Liver (tissue), 9 donors: ENCODE results near the gene AKR1D1. TPM values are rescaled to one million over a fixed set of nuclear protein-coding genes. Genes with fewer than 3 reads are reported as not detected.

Experiments used
- DNase-seq: peaks from one replicate; pipeline ENCODE4 v3.0.0-alpha.2; 2017; ENCODE audit warnings: low spot score
- H3K27ac ChIP-seq, 2 donors: one replicate each; pipeline ENCODE4 v1.7.0; 2013; ENCODE audit warnings: inconsistent platforms in 2 of 2, low read length in 2 of 2, control low read depth in 1 of 2, low read depth in 1 of 2, mild to moderate bottlenecking in 1 of 2
- H3K27me3 ChIP-seq, 4 donors: one replicate each; pipeline versions ENCODE4 v1.6.1 to v1.7.0; 2013; ENCODE audit warnings: low read length in 3 of 4, inconsistent platforms in 1 of 4, mild to moderate bottlenecking in 1 of 4, moderate library complexity in 1 of 4; ENCODE audit not compliant: control insufficient read depth in 4 of 4, insufficient read depth in 4 of 4
- H3K36me3 ChIP-seq, 4 donors: one replicate each; pipeline versions ENCODE4 v1.6.1 to v1.7.0; 2013; ENCODE audit warnings: low read length in 3 of 4, mild to moderate bottlenecking in 3 of 4, low read depth in 1 of 4, moderate library complexity in 1 of 4; ENCODE audit not compliant: control insufficient read depth in 4 of 4, insufficient read depth in 3 of 4
- H3K4me1 ChIP-seq, 4 donors: one replicate each; pipeline versions ENCODE4 v1.6.1 to v1.7.0; 2013; ENCODE audit warnings: low read length in 3 of 4, mild to moderate bottlenecking in 3 of 4, moderate library complexity in 1 of 4; ENCODE audit not compliant: control insufficient read depth in 4 of 4, insufficient read depth in 4 of 4
- H3K4me3 ChIP-seq, 3 donors: one replicate each; pipeline versions ENCODE4 v1.6.1 to v1.7.0; 2013; ENCODE audit warnings: low read length in 3 of 3, control low read depth in 1 of 3, low read depth in 1 of 3, mild to moderate bottlenecking in 1 of 3
- H3K9ac ChIP-seq, 2 donors: one replicate each; pipeline ENCODE4 v1.7.0; 2013; ENCODE audit warnings: low read length in 2 of 2, mild to moderate bottlenecking in 2 of 2, moderate library complexity in 2 of 2, control low read depth in 1 of 2, low read depth in 1 of 2
- H3K9me3 ChIP-seq, 4 donors: one replicate each; pipeline versions ENCODE4 v1.6.1 to v1.7.0; 2013; ENCODE audit warnings: low read length in 3 of 4; ENCODE audit not compliant: control insufficient read depth in 4 of 4
- EGR1 ChIP-seq, 2 donors: IDR thresholded peaks; 2 replicates each; pipeline ENCODE4 v1.6.1; 2016 to 2018; ENCODE audit warnings: antibody characterized with exemption in 2 of 2, low read depth in 2 of 2
- FOXA1 ChIP-seq: IDR thresholded peaks from 2 replicates; pipeline ENCODE4 v1.6.1; 2016; ENCODE audit warnings: antibody characterized with exemption
- FOXA2 ChIP-seq: IDR thresholded peaks from 2 replicates; pipeline ENCODE4 v1.6.1; 2016; ENCODE audit warnings: antibody characterized with exemption
- GABPA ChIP-seq, 2 donors: IDR thresholded peaks in 1 of 2; conservative IDR thresholded peaks in 1 of 2; 2 replicates each; pipeline ENCODE4 v1.6.1; 2016; ENCODE audit warnings: antibody characterized with exemption in 2 of 2, mild to moderate bottlenecking in 1 of 2, moderate library complexity in 1 of 2
- HNF4A ChIP-seq, 2 donors: conservative IDR thresholded peaks; 2 replicates each; pipeline ENCODE4 v1.6.1; 2016; ENCODE audit warnings: antibody characterized with exemption in 2 of 2, mild to moderate bottlenecking in 2 of 2
- HNF4G ChIP-seq: IDR thresholded peaks from 2 replicates; pipeline ENCODE4 v1.6.1; 2016; ENCODE audit warnings: antibody characterized with exemption
- JUND ChIP-seq, 2 donors: IDR thresholded peaks; 2 replicates each; pipeline ENCODE4 v1.6.1; 2016; ENCODE audit warnings: antibody characterized with exemption in 2 of 2
- NR2F2 ChIP-seq: IDR thresholded peaks from 2 replicates; pipeline ENCODE4 v1.6.1; 2016; ENCODE audit warnings: antibody characterized with exemption
- RAD21 ChIP-seq, 2 donors: IDR thresholded peaks; 2 replicates each; pipeline ENCODE4 v1.6.1; 2016; ENCODE audit warnings: antibody characterized with exemption in 2 of 2, mild to moderate bottlenecking in 2 of 2
- RXRA ChIP-seq, 2 donors: IDR thresholded peaks; 2 replicates each; pipeline ENCODE4 v1.6.1; 2017 to 2018; ENCODE audit warnings: antibody characterized with exemption in 2 of 2, mild to moderate bottlenecking in 1 of 2
- SP1 ChIP-seq: IDR thresholded peaks from 2 replicates; pipeline ENCODE4 v1.6.1; 2018; ENCODE audit warnings: antibody characterized with exemption, mild to moderate bottlenecking
- TAF1 ChIP-seq: conservative IDR thresholded peaks from 2 replicates; pipeline ENCODE4 v1.6.1; 2016; ENCODE audit warnings: antibody characterized with exemption, mild to moderate bottlenecking
- YY1 ChIP-seq: IDR thresholded peaks from 2 replicates; pipeline ENCODE4 v1.6.1; 2016; ENCODE audit warnings: antibody characterized with exemption, mild to moderate bottlenecking
- WGBS: extraction: QIAGEN DNeasy Blood & Tissue Kit; methylation state at CpG from one replicate; pipeline ENCODE4 v1.1.7; 2013; 5-methylcytosine and 5-hydroxymethylcytosine counted together
- polyA plus RNA-seq, 2 donors: library from polyadenylated mRNA; stranded (reverse) in 1 of 2; unstranded in 1 of 2; fragments of 200-250 nt in 1 of 2; fragments of >200 nt in 1 of 2; fragmentation: Nextera tagmentation in 1 of 2; extraction: Ambion mirVana in 1 of 2; gene quantifications; one replicate each; pipeline versions ENCODE4 v1.2.1 to v1.2.3, GENCODE V29; 2013 to 2015
- total RNA-seq, 2 donors: library from RNA; depleted of rRNA; stranded (reverse); fragments of >200 nt; gene quantifications; one replicate each; pipeline ENCODE4 v1.2.3, GENCODE V29; 2014
- TF ChIP-seq, protein P1 (sequence below): IDR thresholded peaks from 2 replicates; pipeline ENCODE4 v1.6.1; 2016; ENCODE audit warnings: antibody characterized with exemption
- TF ChIP-seq, protein P2 (sequence below): IDR thresholded peaks from 2 replicates; pipeline ENCODE4 v1.6.1; 2016; ENCODE audit warnings: antibody characterized with exemption, mild to moderate bottlenecking
- TF ChIP-seq, protein P3 (sequence below): IDR thresholded peaks from 2 replicates; pipeline ENCODE4 v1.6.1; 2016; ENCODE audit warnings: antibody characterized with exemption
- TF ChIP-seq, protein P4 (sequence below): IDR thresholded peaks from 2 replicates; pipeline ENCODE4 v1.6.1; 2016; ENCODE audit warnings: antibody characterized with exemption
- TF ChIP-seq, protein P5 (sequence below): fragments of 150-350 bp; IDR thresholded peaks from 2 replicates; pipeline ENCODE4 v1.5.1; 2017; ENCODE audit warnings: improper control_type of control experiment, low read depth, low read length; ENCODE audit not compliant: missing input control
- donor health status: healthy.
- donor health status: healthy.
- donor health status: healthy.
- donor health status: healthy.
- donor health status: healthy.

Gene AKR1D1
- total and polyA plus RNA-seq, 4 donors = 18.6 to 93.9 (median 31.9) TPM

DNA sequence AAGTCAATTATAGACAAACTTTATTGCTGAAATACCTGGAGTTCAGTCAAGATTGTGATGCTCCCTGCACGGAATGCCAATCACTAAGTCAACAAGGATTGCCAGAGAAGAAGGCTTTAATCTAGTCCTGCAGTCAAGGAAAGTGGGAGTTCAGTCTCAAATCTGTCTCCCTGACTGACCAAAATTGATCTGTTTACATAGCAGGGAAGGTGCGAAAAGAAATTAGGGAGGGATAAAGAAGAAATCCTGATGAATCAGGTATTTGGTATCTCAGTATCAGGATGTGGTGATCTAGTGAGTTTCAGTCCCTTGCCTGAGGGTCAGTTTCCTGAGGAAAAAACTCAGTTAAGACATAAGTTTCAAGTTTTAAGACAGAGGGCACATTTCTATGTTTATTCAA lies 2.1 kb upstream of the AKR1D1 start:
- 31% methylated on average over 2 of the region's 2 CpGs for WGBS
- no peak overlapping the region for H3K4me3 ChIP-seq
- no peaks in the 10 kb centered on the region for H3K27me3 ChIP-seq
- no peak overlapping the region for H3K9ac ChIP-seq
- H3K9me3 ChIP-seq = peaks cover 0 to 4% (median 0%) of the 10 kb centered on the region in 4 donors
- H3K36me3 ChIP-seq = peaks cover 0 to 2% (median 0%) of the 10 kb centered on the region in 4 donors
- no peak for DNase-seq
- peaks cover 0 to 45% (median 17%) of the 10 kb centered on the region in 4 donors for H3K4me1 ChIP-seq
- TF ChIP-seq JUND (IDR thresholded peaks at IDR 0.05) = no peak
- no peak for TF ChIP-seq YY1
- TF ChIP-seq FOXA1 = peak; percentile 70
- TF ChIP-seq, protein P1, sequence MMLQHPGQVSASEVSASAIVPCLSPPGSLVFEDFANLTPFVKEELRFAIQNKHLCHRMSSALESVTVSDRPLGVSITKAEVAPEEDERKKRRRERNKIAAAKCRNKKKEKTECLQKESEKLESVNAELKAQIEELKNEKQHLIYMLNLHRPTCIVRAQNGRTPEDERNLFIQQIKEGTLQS = no peak
- TF ChIP-seq, protein P2, sequence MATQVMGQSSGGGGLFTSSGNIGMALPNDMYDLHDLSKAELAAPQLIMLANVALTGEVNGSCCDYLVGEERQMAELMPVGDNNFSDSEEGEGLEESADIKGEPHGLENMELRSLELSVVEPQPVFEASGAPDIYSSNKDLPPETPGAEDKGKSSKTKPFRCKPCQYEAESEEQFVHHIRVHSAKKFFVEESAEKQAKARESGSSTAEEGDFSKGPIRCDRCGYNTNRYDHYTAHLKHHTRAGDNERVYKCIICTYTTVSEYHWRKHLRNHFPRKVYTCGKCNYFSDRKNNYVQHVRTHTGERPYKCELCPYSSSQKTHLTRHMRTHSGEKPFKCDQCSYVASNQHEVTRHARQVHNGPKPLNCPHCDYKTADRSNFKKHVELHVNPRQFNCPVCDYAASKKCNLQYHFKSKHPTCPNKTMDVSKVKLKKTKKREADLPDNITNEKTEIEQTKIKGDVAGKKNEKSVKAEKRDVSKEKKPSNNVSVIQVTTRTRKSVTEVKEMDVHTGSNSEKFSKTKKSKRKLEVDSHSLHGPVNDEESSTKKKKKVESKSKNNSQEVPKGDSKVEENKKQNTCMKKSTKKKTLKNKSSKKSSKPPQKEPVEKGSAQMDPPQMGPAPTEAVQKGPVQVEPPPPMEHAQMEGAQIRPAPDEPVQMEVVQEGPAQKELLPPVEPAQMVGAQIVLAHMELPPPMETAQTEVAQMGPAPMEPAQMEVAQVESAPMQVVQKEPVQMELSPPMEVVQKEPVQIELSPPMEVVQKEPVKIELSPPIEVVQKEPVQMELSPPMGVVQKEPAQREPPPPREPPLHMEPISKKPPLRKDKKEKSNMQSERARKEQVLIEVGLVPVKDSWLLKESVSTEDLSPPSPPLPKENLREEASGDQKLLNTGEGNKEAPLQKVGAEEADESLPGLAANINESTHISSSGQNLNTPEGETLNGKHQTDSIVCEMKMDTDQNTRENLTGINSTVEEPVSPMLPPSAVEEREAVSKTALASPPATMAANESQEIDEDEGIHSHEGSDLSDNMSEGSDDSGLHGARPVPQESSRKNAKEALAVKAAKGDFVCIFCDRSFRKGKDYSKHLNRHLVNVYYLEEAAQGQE = no peak
- no peak for TF ChIP-seq NR2F2
- TF ChIP-seq SP1 = no peak
- TF ChIP-seq, protein P3, sequence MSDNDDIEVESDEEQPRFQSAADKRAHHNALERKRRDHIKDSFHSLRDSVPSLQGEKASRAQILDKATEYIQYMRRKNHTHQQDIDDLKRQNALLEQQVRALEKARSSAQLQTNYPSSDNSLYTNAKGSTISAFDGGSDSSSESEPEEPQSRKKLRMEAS = no peak
- TF ChIP-seq HNF4A (conservative IDR thresholded peaks at IDR 0.05) = peak in 1 of 2 donors; percentile 31
- TF ChIP-seq, protein P4, sequence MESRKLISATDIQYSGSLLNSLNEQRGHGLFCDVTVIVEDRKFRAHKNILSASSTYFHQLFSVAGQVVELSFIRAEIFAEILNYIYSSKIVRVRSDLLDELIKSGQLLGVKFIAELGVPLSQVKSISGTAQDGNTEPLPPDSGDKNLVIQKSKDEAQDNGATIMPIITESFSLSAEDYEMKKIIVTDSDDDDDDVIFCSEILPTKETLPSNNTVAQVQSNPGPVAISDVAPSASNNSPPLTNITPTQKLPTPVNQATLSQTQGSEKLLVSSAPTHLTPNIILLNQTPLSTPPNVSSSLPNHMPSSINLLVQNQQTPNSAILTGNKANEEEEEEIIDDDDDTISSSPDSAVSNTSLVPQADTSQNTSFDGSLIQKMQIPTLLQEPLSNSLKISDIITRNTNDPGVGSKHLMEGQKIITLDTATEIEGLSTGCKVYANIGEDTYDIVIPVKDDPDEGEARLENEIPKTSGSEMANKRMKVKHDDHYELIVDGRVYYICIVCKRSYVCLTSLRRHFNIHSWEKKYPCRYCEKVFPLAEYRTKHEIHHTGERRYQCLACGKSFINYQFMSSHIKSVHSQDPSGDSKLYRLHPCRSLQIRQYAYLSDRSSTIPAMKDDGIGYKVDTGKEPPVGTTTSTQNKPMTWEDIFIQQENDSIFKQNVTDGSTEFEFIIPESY = no peak
- no peak for TF ChIP-seq RAD21 (IDR thresholded peaks at IDR 0.05)
- TF ChIP-seq GABPA (IDR thresholded peaks at IDR 0.05 in 1 of 2, conservative IDR thresholded peaks at IDR 0.05 in 1 of 2) = no peak
- TF ChIP-seq TAF1 = no peak
- TF ChIP-seq HNF4G = no peak
- peak; percentile 92 for TF ChIP-seq FOXA2
- no peak for TF ChIP-seq EGR1 (IDR thresholded peaks at IDR 0.05; ENCODE audit: low read depth in 2 of 2)
- TF ChIP-seq, protein P5, sequence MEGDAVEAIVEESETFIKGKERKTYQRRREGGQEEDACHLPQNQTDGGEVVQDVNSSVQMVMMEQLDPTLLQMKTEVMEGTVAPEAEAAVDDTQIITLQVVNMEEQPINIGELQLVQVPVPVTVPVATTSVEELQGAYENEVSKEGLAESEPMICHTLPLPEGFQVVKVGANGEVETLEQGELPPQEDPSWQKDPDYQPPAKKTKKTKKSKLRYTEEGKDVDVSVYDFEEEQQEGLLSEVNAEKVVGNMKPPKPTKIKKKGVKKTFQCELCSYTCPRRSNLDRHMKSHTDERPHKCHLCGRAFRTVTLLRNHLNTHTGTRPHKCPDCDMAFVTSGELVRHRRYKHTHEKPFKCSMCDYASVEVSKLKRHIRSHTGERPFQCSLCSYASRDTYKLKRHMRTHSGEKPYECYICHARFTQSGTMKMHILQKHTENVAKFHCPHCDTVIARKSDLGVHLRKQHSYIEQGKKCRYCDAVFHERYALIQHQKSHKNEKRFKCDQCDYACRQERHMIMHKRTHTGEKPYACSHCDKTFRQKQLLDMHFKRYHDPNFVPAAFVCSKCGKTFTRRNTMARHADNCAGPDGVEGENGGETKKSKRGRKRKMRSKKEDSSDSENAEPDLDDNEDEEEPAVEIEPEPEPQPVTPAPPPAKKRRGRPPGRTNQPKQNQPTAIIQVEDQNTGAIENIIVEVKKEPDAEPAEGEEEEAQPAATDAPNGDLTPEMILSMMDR = no peak
- no peak for TF ChIP-seq RXRA (IDR thresholded peaks at IDR 0.05)
- H3K27ac ChIP-seq = no peak overlapping the region
